GDM1 (cell line): ENCODE data around the gene SEC16A.

Experiments used
- DNase-seq: peaks from one replicate; lab custom pipeline; 2025; lab: John Stamatoyannopoulos, UW

SEC16A gene

GRCh38 chr9:136517950-136518349 is 35.1 kb upstream of the SEC16A start:
- no peak for DNase-seq

GRCh38 chr9:136517012-136517743 is 34.3 kb upstream of the SEC16A start:
- DNase-seq, result no peak

GRCh38 chr9:136516191-136516654 is 33.4 kb upstream of the SEC16A start:
- DNase-seq, result no peak

- DNase-seq, result no peak
These were observed 32.4 kb upstream of the SEC16A start for GRCh38 chr9:136515276-136515675.

GRCh38 chr9:136514022-136514714 is 31.3 kb upstream of the SEC16A start:
- DNase-seq, result no peak

- no peak for DNase-seq
These were observed 30.4 kb upstream of the SEC16A start for GRCh38 chr9:136513191-136513590.

GRCh38 chr9:136512651-136513071 is 29.8 kb upstream of the SEC16A start:
- no peak for DNase-seq

GRCh38 chr9:136511670-136512592 is 29.1 kb upstream of the SEC16A start:
- DNase-seq, result no peak

GRCh38 chr9:136511144-136511669 is 28.4 kb upstream of the SEC16A start:
- no peak for DNase-seq

GRCh38 chr9:136510561-136510960 is 27.7 kb upstream of the SEC16A start:
- no peak for DNase-seq

- no peak for DNase-seq
These were observed 26.7 kb upstream of the SEC16A start for GRCh38 chr9:136509549-136509948.

- no peak for DNase-seq
These were observed 26.1 kb upstream of the SEC16A start for GRCh38 chr9:136508729-136509500.

- no peak for DNase-seq
These were observed 25.1 kb upstream of the SEC16A start for GRCh38 chr9:136507992-136508375.

GRCh38 chr9:136507221-136507991 is 24.6 kb upstream of the SEC16A start:
- no peak for DNase-seq

GRCh38 chr9:136506425-136506824 is 23.6 kb upstream of the SEC16A start:
- DNase-seq, result no peak

GRCh38 chr9:136505406-136506403 is 22.9 kb upstream of the SEC16A start:
- no peak for DNase-seq

- DNase-seq, result no peak
These were observed 21.9 kb upstream of the SEC16A start for GRCh38 chr9:136504512-136505348.

GRCh38 chr9:136502940-136503550 is 20.2 kb upstream of the SEC16A start:
- DNase-seq, result no peak
